ENCODE data around the gene MMD.
A peak's percentile ranks its signal among the peaks of the same experiment; 100 is the strongest.
"Not testable (repeated sequence)": the region's sequence is repeated elsewhere in the genome, so short reads cannot be mapped to it uniquely, and the experiment has no call there.

The MMD gene

DNA sequence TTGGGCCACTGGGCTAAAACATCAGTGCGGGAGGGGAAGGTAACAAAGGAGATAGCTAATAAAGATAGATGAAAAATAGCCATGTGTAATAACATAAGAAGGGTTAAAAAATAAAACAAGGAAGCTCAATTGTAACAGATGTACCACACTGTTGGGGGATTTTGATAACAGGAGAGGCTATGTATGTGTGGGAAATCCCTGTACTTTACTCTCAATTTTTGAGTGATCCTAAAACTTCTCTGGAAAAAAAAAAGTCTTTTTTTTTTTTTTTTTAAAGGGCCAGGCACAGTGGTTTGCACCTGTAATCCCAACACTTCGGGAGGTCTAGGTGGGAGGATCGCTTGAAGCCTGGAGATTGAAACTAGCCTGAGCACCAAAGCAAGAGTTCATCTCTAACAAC lies 1.9 kb upstream of the MMD start:
- no peak for DNase-seq (ENCODE audit: extremely low read depth in 1 of 2, low read depth in 1 of 2)

DNA sequence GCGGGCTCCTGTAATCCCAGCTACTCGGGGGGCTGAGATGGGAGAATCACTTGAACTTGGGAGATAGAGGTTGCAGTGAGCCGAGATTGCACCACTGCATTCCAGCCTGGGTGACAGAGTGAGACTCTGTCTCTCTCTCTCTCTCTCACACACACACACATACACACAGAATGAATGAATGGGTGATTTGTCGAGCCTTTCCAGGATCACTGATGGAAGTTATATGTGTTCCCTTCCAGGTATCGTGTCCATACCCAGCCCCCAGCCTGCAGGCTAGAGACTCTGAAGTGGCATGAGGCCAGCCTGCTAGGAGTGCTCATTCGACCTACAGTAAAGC lies 1.2 kb upstream of the MMD start:
- DNase-seq (ENCODE audit: extremely low read depth in 1 of 2, low read depth in 1 of 2), result not testable (repeated sequence)

DNA sequence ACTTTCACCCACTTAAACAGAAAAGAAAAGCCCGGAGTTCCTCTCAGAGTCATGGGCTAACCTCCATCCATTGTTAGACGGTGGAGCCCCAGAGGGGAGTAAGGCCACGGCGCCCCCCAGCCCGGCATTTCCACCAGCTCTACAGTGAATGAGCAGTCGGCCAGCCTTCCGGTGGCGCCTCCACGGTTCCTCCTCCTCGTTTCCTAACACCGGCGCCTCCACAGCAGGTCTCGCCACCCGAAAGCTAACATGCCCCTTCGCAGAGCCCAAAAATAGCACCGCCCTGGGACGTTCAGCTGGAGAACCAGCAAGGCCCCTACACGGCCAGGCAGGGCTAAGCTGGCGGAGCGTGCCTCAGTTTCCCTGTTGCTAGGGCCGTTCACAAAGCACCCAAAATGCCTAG lies 858 bp downstream of the MMD start:
- peak in 1 of 2 donors; percentile 22 for DNase-seq (ENCODE audit: extremely low read depth in 1 of 2, low read depth in 1 of 2)

DNA sequence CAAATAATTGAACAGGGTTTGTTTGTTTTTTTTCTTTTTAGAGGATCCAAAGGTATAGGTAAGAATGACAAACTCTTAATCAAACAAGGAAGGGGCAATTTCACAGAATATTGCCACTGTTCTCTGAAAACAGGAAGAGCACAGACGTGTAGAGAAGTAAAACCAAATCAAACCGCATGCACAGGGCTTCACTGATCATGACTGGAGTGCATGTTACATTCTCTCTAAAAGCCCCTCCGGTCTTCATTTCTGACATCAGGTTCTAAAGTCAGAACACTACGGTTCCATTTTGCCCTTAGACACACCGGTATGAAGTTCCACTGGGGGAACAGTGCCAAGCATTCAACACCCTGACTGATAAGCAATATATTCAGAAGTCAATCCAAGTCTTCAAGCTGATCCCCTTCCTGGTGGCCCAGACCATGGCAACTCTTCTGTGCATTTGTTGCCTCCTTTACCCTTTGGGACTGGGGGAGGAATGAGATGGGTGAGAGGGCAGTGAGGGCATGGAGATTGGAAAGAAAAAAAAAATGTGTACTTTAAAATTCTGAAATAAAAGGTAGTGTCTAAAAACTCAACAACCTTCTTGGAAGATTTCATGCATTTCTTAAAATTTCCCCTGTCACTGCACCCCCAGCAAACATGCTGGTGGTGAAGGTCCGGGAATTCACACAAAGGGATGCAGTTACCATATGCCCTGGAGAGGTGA lies 1.4 kb downstream of the MMD start:
- DNase-seq (ENCODE audit: extremely low read depth in 1 of 2, low read depth in 1 of 2), result no peak

DNA sequence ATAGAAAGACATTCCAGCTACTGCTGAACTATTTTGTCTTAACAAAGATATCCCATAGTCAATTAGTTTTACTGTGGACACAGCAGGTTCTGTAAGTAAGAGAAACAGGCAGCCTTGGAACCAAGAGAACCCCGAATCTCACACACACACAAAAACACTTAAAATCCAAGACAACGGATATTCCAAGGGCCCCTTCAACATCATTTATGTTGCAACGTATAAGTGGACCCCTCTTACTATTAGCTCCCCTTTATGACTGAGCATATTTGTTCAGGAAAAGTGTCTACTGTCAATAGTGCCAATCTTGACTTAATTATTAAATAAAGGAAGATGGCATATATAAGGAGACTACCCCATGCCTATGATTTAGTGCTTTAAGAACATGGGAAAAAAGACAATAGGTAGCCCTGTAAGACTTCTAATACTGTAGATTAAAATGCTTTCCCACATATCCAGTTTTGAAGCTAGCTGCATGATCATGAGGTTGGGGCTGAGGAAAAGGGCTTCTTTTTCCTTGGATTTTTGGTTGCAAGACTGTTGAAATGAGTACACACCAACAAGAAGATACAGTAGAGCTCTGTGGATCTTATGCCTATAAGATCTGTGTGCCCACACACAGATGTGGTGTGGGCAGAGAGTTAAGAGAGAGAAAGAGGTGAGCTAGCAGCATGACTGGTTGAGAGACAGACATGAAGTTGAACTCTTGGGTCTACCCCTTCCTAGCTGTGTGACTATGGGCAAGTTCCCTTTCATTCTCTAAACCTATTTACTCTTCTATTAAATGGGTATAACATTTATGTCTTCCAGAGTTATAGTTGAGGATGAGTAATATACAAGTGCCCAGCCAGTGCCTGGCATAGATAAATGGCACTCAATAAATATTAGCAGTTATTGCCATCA lies 3.0 kb downstream of the MMD start:
- DNase-seq (ENCODE audit: extremely low read depth in 1 of 2, low read depth in 1 of 2), result no peak

DNA sequence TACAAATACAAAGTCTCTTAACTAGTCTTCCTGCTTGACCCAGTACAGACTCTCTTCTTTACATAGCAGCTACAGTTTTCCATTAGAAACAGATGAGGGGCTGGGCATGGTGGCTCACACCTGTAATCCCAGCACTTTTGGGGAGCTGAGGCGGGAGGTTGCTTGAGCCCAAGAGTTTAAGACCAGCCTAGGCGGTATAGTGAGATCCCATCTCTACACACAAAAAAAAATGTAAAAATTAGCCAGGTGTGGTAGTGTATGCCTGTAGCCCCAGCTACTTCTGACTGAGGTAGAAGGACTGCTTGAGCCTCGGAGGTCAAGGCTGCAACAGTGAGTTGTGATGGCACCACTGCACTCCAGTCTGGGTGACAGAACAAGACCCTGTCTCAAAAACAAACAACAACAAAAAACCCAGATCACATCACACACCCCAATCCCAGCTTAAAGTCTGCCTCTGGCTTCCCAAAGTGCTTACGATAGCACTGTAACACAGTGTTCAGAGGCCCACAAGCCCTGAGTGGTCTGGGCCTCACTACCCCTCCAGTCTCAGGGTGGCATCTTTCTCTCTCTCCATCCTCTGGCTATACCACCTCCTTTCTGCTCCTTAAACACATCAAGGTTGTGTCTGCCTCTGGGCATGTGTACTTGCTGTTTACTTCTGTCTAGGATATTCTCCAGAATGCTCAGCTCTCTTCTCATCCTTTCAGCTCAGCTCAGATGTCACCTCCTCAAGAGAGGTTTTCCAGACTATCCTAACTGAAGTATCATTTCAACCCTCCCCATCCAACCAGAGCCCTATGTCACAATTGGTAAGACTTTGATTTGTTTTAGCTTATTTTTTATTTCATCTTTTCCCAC lies 4.0 kb downstream of the MMD start:
- no peak for DNase-seq (ENCODE audit: extremely low read depth in 1 of 2, low read depth in 1 of 2)

DNA sequence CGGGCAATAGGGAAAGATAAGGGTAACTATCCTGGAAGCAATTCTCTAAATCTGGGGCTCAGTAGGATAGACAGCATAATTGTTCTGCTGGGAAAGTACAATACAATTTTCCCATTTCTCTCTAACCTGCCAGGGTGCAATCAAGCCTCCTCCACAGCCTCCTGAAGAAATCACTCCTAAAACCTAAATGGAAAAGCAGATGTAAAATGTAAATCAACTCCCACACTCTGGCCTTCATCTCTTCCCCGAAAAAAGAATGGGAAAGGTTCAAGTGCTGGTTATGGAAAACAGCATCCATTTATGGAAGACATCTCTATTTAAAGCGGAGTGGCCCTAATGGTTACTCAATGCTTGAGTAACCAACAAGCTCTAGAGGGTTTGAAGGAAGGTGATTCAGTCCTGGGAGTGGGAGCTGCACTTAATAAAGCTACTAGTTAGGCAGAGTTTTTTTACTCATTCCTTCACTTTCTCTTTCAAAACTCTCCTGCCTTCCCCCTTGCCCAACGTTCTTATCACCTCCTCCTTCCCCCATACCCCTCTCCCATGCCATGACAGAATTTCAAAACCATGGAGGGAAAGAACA lies 5.1 kb downstream of the MMD start:
- no peak for DNase-seq (ENCODE audit: extremely low read depth in 1 of 2, low read depth in 1 of 2)

DNA sequence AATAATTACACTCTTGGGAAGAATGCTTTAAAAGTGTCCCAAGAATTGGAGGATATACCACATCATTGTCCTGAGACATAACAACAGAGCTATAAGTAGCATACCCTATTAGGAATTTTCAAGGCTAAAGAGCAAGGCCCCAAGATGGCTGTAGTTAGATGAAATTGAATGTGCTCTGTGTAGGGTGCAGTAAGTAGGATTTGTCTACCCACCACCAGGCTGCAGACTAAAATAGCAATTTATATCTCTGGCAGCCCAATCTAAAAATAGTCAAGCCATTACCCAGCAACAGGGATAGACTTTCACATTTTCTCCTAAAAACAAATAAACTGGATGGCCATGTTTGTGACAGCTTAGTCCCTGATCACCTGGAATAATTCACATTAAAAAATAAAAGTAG lies 5.6 kb downstream of the MMD start:
- DNase-seq (ENCODE audit: extremely low read depth in 1 of 2, low read depth in 1 of 2), result no peak

DNA sequence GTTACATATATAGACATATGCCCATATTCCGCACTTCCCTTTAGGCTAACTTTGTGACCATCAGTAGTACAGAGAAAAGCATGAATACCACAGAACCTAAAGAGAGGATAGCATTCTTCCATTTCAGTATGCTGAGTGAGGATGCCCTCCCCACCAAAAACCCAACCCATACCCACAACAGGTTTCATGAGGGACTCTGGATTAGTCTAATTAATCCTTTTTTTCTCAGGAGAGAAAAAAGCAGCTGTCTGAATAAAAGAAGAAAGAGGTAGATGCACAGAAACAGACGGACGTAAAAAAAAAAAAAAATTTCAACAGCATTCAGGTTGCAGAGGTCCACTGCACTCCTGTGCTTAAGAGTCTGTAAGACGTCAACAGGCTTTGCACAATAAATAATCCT lies 6.7 kb downstream of the MMD start:
- DNase-seq (ENCODE audit: extremely low read depth in 1 of 2, low read depth in 1 of 2), result no peak

DNA sequence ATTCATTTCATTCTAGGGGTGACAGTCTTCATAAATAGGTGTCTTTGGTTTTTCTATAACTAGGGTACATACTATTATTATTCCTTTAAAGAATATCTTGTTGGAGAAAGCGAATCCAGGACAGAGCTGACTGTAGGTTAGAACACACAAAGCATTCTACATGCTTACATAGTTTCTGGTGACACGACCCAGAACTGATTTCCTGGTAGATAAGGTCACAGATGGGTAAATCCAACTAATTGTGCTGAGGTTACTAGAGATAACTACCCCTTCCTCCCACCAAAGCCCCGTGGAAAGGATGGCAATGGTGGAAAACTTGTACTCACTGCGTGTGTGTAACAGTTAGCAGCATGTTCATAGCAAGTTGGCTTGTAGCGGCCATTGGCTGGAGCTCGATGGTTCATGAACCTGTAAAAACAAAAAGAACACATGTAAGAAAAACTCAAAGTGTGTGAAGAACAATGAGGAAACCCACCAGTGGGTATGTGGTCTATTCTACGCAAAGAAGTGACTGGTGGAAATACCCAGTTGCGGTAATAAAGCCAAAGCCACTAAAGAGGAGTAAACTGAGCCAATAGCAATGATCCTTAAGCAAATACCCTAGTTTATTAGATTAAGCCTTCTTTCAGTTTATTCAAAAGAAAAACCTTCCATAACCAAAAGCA lies 7.7 kb downstream of the MMD start:
- DNase-seq (ENCODE audit: extremely low read depth in 1 of 2, low read depth in 1 of 2), result no peak

DNA sequence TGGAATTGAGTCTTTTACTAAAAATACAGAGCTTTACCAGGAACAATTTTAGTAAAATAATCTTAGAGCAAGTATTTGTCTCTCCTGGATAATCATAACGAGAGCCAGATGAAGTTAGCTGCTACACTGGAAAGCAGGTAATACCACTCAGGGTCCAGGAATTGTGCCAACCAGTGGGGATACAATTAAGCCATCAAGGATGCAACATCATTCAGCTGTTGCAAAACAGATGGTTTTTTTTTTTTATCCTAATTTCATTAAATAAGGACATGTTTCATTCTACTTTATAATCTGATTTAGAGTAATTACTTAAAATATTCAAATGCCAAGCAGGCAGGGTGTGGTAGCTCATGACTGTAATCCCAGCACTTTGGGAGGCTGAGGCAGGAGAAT lies 10.2 kb downstream of the MMD start:
- no peak for DNase-seq (ENCODE audit: extremely low read depth in 1 of 2, low read depth in 1 of 2)

DNA sequence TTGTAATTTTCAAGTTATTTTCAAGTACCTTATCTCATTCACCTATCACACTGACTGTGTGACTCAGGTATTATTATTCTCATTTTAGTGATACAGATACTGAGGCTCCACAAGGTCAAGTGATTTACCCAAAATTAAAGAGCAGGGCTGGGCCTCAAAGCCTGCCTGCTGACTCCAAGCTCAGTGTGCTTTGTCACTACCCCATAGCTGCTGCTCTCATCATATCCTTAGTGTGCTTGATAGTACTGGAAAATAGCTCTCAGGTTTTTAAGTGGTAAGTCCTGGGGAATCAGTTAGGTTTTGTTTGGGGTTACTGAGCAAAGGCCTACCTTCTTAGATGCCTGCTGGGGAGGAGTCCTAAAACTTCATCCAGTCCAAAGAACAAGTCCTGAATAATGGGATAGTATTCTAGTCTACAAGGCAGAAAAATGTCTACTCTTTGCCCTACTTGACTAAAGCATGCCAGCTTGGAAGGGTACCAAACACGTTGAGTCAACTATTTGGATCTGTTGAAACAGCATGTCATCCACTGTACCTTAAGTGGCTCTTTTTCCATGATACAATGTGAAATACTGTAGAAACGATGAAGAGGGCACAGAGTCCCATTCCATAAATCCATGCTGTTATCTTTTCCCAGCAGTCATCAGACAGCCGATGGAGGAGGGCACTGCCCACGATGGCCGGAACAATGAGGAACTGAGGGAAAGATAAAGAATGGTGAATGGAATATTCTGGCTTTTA lies 10.7 kb downstream of the MMD start:
- no peak for DNase-seq (ENCODE audit: extremely low read depth in 1 of 2, low read depth in 1 of 2)

DNA sequence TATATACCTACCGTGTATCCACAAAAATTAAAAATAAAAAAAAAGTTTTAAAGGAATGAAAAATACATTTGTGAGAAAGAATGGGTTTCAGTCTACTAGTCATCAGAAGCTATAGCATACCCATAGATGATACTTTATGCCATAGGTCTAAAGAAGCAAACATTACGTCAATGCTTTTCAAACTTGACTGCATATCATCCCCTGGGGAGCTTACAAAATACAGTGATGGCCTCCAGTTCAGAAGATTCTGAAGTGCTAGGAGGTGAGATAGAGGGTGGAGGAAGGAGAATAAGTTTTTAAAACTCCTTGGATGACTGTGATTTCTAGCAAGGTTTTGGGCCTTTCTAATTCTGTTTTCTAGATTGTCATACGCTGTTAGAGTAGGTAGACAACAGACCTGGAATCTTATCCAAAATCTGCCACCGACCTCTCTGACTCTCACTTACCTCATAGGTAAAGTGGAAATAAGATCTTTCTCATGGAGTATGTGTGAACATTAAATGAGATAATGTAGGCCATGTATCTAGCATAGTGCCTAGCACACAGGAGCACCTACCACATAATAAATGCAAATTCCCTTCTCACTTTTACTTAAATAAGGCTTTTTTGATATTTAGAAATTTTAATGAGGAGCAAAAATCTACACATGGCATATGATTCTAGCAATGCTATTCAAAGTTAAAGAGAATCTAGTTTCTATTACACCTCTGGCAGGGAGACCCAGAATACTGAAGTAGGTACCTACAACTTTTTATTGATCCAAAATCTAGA lies 12.4 kb downstream of the MMD start:
- DNase-seq (ENCODE audit: extremely low read depth in 1 of 2, low read depth in 1 of 2), result no peak

DNA sequence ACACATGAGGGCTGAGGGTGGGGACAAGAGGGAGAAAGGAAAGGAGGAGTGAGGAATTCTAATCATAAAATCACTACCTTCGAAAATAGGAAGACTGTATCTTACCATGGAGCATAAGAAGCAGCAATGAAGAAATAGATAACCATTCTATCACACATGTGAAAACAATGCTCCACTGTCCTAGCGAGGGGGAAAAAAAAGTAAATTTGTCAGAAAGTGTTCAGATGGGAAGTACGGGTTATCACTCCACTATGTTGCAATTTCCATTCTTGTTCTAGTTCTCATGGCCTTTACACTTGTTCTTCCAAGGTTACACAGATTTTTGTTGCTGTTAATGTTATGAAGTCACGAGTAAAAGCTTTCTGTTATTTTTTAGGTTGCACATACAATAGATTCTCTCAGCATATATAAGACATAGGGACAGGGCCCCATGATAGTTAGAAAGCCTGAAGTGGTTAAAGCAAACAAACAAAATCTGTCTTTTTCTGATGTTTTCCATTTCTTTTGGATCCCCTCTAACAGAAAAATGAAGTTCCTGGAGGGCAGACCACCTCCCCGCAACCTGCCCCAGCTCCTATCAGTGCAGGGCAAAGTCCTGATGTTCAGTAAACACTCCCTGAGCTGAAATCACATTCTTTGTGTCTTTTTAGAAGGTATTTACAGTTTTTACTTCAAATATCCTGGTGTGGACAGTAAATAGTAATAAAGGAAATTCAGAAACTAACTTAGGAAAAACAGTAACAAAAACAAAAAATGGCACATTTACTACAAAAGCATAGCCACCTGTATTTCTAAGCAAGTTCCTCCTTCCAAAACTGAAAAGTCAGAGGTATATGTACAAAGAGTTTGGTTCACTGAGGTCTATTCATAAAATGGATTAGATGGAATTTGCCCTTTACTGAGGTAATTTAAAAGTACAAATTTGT lies 13.7 kb downstream of the MMD start:
- no peak for DNase-seq (ENCODE audit: extremely low read depth in 1 of 2, low read depth in 1 of 2)

DNA sequence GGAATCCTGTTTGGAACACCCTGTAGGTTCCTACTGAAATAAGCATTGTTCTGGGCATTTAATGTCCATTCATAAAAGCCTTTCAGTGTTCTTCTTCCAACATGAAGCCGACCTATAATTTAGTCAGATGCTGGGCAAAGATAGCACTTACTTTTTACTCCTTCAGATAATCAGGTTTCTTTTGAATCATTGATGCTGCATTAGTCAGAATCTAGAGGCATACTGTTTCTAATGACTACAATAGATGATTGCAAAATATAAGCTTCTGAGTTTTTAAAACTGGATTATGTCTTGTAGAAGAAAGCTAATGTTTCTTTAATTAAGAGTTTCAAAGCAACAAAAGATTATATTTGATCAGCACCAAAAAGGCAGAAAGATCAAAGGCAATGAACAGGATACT lies 16.0 kb downstream of the MMD start:
- no peak for DNase-seq (ENCODE audit: extremely low read depth in 1 of 2, low read depth in 1 of 2)

DNA sequence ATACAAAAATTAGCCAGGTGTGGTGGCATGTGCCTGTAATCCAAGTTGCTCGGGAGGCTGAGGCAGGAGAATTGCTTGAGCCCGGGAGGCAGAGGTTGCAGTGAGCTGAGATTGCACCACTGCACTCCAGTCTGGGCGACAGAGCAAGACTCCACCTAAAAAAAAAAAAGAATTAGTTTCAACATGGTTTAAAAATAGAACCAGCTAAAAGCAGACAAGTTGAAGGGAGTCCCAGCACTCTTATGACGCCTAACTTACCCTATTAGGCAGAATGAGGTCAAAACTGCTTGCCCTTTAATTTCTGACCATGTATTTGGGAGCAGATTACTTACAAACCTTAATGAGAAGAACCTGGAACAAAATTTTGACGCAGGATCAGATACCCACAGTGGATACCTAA lies 17.4 kb downstream of the MMD start:
- DNase-seq (ENCODE audit: extremely low read depth in 1 of 2, low read depth in 1 of 2), result not testable (repeated sequence)

DNA sequence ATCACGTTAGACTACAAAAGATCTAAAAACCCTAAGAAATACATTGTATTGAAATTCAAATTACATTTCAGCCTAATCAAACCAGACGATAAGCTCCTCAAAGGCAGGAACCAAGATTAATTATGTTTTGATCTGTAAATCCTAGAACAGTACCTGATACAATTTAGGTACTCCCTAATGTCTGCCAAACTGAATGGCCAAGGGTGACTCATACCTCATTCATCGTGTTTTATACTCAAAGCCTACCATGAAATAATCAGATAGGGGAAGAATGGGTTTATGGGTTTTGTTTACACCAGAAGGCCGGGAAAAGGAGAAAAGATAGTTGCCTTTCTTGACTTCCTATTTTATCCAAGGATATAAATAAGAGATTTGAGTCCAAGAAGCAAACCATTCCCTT lies 19.3 kb downstream of the MMD start:
- DNase-seq (ENCODE audit: extremely low read depth in 1 of 2, low read depth in 1 of 2), result no peak

DNA sequence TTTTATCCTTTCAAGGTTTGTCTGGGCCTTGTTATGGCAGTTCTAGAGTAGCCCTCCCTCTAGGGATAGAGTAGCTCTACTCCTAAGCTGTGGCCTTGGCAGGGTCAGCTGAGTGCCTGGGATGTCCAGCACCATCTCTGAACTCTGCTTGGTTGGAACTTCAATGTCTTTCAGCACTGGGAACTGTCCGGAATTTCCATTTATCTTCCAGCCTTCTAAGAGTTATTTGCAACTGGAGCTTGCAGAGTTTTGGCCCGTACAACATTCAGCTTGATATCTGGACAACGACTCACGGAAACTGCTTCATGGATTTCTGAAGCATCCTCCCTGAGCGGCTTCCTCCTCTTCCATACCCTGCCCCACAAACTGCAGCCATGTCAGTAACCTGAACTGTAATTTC lies 22.9 kb downstream of the MMD start:
- DNase-seq (ENCODE audit: extremely low read depth in 1 of 2, low read depth in 1 of 2), result no peak

Data from activated CD8-positive, alpha-beta memory T cell treated with anti-CD3 and anti-CD28 coated beads for 1 hour (primary cell).